GM23338 (cell line): ENCODE measurements around the gene CAPS. TPM values are rescaled to one million over a fixed set of nuclear protein-coding genes. Genes with fewer than 3 reads are reported as not detected.
"Not testable (repeated sequence)": the region's sequence is repeated elsewhere in the genome, so short reads cannot be mapped to it uniquely, and the experiment has no call there.

ENCODE experiments used
- ATAC-seq: fragments of 200-7000 bp; cut with Tn5 transposase; 3 replicates; pipeline ENCODE4 v1.9.1; 2020
- DNase-seq: peaks from one replicate; pipeline ENCODE4 v3.0.0-alpha.2; 2015; ENCODE audit warnings: low spot score
- H2AFZ ChIP-seq: fragments of 200-600 bp; sonication (generic); 2 replicates; pipeline ENCODE4 v1.8.0; 2016; ENCODE audit warnings: antibody characterized with exemption, mild to moderate bottlenecking, moderate library complexity
- H3F3A ChIP-seq: fragments of 200-600 bp; sonication (generic); replicated peaks from 2 replicates; pipeline ENCODE4 v1.8.0; 2017; ENCODE audit warnings: antibody characterized with exemption, mixed run types, low read depth
- H3K27ac ChIP-seq: fragments of 200-600 bp; sonication (generic); 2 replicates; pipeline ENCODE4 v1.6.1; 2016; ENCODE audit warnings: low read depth
- H3K27me3 ChIP-seq: fragments of 200-600 bp; sonication (generic); 2 replicates; pipeline ENCODE4 v1.8.0; 2016; ENCODE audit warnings: mild to moderate bottlenecking, mixed run types, moderate library complexity; ENCODE audit not compliant: insufficient read depth
- H3K36me3 ChIP-seq: fragments of 200-600 bp; sonication (generic); 2 replicates; pipeline ENCODE4 v1.8.0; 2016; ENCODE audit warnings: mild to moderate bottlenecking; ENCODE audit not compliant: insufficient read depth
- H3K4me1 ChIP-seq: fragments of 200-600 bp; sonication (generic); 2 replicates; pipeline ENCODE4 v1.8.0; 2016; ENCODE audit warnings: mild to moderate bottlenecking, moderate library complexity; ENCODE audit not compliant: insufficient read depth
- H3K4me2 ChIP-seq: fragments of 200-600 bp; sonication (generic); 2 replicates; pipeline ENCODE4 v1.7.1; 2017; ENCODE audit warnings: mixed run types
- H3K4me3 ChIP-seq: fragments of 200-600 bp; sonication (generic); 2 replicates; pipeline ENCODE4 v1.6.1; 2016; ENCODE audit warnings: mixed run types
- H3K79me2 ChIP-seq: fragments of 200-600 bp; sonication (generic); replicated peaks from 2 replicates; pipeline ENCODE4 v1.8.0; 2017; ENCODE audit warnings: mild to moderate bottlenecking; ENCODE audit not compliant: insufficient read depth
- H3K9me2 ChIP-seq: fragments of 200-600 bp; sonication (generic); 2 replicates; pipeline ENCODE4 v1.8.0; 2017; ENCODE audit not compliant: insufficient read depth
- H4K20me1 ChIP-seq: fragments of 200-600 bp; sonication (generic); replicated peaks from 2 replicates; pipeline ENCODE4 v1.8.0; 2017; ENCODE audit warnings: mild to moderate bottlenecking; ENCODE audit not compliant: insufficient read depth
- H3K27ac Mint-ChIP-seq: 2 replicates; pipeline ENCODE4 v1.8.0; 2020; ENCODE audit warnings: inconsistent platforms, mild to moderate bottlenecking, moderate library complexity, mixed read lengths
- H3K27me3 Mint-ChIP-seq: 3 replicates; pipeline ENCODE4 v1.8.0; 2022; ENCODE audit warnings: low read depth, mild to moderate bottlenecking, moderate library complexity, mixed read lengths, inconsistent platforms; ENCODE audit not compliant: insufficient read depth, poor library complexity
- H3K36me3 Mint-ChIP-seq: 3 replicates; pipeline ENCODE4 v1.8.0; 2021; ENCODE audit warnings: low read depth, mild to moderate bottlenecking, inconsistent platforms, moderate library complexity, mixed read lengths
- H3K4me1 Mint-ChIP-seq: 3 replicates; pipeline ENCODE4 v1.8.0; 2020; ENCODE audit warnings: mild to moderate bottlenecking, inconsistent platforms, mixed read lengths
- H3K4me3 Mint-ChIP-seq: 3 replicates; pipeline ENCODE4 v1.8.0; 2021; ENCODE audit warnings: moderate library complexity, mild to moderate bottlenecking, inconsistent platforms, mixed read lengths
- H3K9me3 Mint-ChIP-seq: 3 replicates; pipeline ENCODE4 v1.8.0; 2020; ENCODE audit warnings: moderate library complexity, mild to moderate bottlenecking, inconsistent platforms, mixed read lengths
- CREB1 ChIP-seq: fragments of 250-450 bp; sonication (Bioruptor Pico); IDR thresholded peaks from 2 replicates; pipeline ENCODE4 v1.5.0; 2020; ENCODE audit warnings: low read depth, mild to moderate bottlenecking, moderate library complexity
- EZH2 ChIP-seq: fragments of 200-600 bp; sonication (generic); IDR thresholded peaks from one replicate; pipeline ENCODE4 v1.8.0; 2017; ENCODE audit warnings: antibody characterized with exemption, mild to moderate bottlenecking, low read depth; ENCODE audit not compliant: unreplicated experiment
- JUNB ChIP-seq: IDR thresholded peaks from one replicate; pipeline ENCODE4 v1.6.1; 2016; ENCODE audit warnings: antibody characterized with exemption; ENCODE audit not compliant: unreplicated experiment
- NANOG ChIP-seq: IDR thresholded peaks from 2 replicates; pipeline ENCODE4 v1.6.1; 2016; ENCODE audit warnings: antibody characterized with exemption, borderline replicate concordance
- STAT1 ChIP-seq: IDR thresholded peaks from one replicate; pipeline ENCODE4 v1.6.1; 2016; ENCODE audit warnings: antibody characterized with exemption; ENCODE audit not compliant: unreplicated experiment
- ZNF114 ChIP-seq: fragments of 250-450 bp; sonication (Bioruptor Pico); IDR thresholded peaks from 2 replicates; pipeline ENCODE4 v1.5.0; 2020; ENCODE audit warnings: mild to moderate bottlenecking, moderate library complexity
- polyA plus RNA-seq: library from polyadenylated mRNA; unstranded; fragments of >200 nt; fragmentation: Nextera tagmentation; extraction: Ambion mirVana; gene quantifications from 2 replicates; pipeline ENCODE4 v1.2.1, GENCODE V29; 2016
- total RNA-seq: library from RNA; depleted of rRNA; stranded (reverse); fragments of >200 nt; shearing (Covaris generic); gene quantifications from 2 replicates; pipeline ENCODE4 v1.2.3, GENCODE V29; 2014
- TF ChIP-seq, protein P1 (sequence below): fragments of 250-450 bp; sonication (Bioruptor Pico); IDR thresholded peaks from 2 replicates; pipeline ENCODE4 v1.5.0; 2020; ENCODE audit warnings: mild to moderate bottlenecking, moderate library complexity
- TF ChIP-seq, protein P2 (sequence below): IDR thresholded peaks from one replicate; pipeline ENCODE4 v1.6.1; 2018; ENCODE audit warnings: antibody characterized with exemption; ENCODE audit not compliant: unreplicated experiment

The CAPS gene
- total and polyA plus RNA-seq, 2 experiments from 2014 or later, result 1.5 to 3.2 TPM

DNA sequence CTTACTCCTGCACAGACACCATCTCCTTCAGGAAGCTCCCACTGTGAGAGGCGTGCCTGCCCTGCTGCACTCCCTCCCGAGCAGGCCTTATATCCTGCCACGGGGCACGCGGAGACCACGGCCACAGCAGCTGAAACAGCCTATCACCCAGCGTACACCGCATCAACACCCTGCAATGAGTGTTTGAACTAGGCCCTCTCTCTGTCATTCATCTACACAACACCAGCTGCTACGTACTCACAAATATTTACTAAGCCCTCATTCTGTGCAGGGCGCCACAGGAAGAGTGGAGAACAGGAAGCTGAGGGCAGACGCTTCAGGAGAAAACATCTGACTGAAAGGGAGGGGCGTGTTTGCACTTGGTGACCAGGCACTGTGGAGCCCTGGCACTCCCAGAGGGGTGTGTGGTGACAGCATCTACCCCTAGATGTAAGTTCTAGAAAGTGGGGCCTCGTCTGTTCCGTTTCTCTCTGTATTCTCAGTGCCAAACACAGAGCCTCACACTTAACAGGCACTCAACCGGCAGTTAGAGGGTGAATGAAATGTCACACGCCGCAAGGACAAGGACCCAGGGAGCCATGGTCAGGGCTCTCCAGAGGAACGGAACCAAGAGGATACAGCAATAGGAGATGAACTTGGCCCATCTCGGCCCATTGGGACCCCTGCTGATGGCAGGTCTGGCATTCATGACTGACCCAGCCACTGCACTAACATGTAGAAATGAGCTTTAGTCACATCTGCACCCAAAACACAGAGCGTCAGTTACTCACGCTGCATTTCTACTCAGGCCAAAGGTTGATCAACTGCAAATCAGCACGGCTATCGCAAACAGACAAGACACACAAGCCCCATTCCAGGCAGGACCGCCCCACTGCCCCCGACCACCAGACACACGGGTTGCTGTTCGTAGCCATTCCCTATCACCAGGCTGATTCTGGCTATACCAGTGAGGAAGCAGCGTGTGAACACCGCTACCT is 48.2 kb downstream of the CAPS start:
- H3K4me3 Mint-ChIP-seq, result no peak overlapping the region
- no peak overlapping the region for H3K4me3 ChIP-seq
- peaks cover 98% of the 10 kb centered on the region for H3K79me2 ChIP-seq
- no peak; the same call in 2 of the 3 replicates for ATAC-seq
- H3K27me3 ChIP-seq, result no peaks in the 10 kb centered on the region
- H3F3A ChIP-seq, result 0 out of 2 replicates have a peak, but pooled peaks cover 3% of the 10 kb centered on the region
- peak overlapping the region; percentile 25 for H3K27ac Mint-ChIP-seq
- peaks cover 82% of the 10 kb centered on the region for H4K20me1 ChIP-seq
- H3K27ac ChIP-seq, result 0 out of 2 replicates have a peak overlapping the region, but pooled peaks have one; percentile 65
- H3K27me3 Mint-ChIP-seq, result peaks cover 19% of the 10 kb centered on the region
- H3K4me2 ChIP-seq, result peak overlapping the region; percentile 49
- H2AFZ ChIP-seq, result no peak overlapping the region
- DNase-seq, result no peak
- no peaks in the 10 kb centered on the region for H3K9me2 ChIP-seq
- H3K36me3 ChIP-seq, result no peaks in the 10 kb centered on the region
- no peaks in the 10 kb centered on the region; the same call in 2 of the 3 replicates for H3K36me3 Mint-ChIP-seq
- H3K4me1 Mint-ChIP-seq, result peaks cover 73% of the 10 kb centered on the region
- TF ChIP-seq CREB1 (no peak), EZH2 (no peak), ZNF114 (CRISPR knock-in tag) (no peak), STAT1 (no peak), JUNB (no peak), NANOG (no peak)
- TF ChIP-seq, protein P1, sequence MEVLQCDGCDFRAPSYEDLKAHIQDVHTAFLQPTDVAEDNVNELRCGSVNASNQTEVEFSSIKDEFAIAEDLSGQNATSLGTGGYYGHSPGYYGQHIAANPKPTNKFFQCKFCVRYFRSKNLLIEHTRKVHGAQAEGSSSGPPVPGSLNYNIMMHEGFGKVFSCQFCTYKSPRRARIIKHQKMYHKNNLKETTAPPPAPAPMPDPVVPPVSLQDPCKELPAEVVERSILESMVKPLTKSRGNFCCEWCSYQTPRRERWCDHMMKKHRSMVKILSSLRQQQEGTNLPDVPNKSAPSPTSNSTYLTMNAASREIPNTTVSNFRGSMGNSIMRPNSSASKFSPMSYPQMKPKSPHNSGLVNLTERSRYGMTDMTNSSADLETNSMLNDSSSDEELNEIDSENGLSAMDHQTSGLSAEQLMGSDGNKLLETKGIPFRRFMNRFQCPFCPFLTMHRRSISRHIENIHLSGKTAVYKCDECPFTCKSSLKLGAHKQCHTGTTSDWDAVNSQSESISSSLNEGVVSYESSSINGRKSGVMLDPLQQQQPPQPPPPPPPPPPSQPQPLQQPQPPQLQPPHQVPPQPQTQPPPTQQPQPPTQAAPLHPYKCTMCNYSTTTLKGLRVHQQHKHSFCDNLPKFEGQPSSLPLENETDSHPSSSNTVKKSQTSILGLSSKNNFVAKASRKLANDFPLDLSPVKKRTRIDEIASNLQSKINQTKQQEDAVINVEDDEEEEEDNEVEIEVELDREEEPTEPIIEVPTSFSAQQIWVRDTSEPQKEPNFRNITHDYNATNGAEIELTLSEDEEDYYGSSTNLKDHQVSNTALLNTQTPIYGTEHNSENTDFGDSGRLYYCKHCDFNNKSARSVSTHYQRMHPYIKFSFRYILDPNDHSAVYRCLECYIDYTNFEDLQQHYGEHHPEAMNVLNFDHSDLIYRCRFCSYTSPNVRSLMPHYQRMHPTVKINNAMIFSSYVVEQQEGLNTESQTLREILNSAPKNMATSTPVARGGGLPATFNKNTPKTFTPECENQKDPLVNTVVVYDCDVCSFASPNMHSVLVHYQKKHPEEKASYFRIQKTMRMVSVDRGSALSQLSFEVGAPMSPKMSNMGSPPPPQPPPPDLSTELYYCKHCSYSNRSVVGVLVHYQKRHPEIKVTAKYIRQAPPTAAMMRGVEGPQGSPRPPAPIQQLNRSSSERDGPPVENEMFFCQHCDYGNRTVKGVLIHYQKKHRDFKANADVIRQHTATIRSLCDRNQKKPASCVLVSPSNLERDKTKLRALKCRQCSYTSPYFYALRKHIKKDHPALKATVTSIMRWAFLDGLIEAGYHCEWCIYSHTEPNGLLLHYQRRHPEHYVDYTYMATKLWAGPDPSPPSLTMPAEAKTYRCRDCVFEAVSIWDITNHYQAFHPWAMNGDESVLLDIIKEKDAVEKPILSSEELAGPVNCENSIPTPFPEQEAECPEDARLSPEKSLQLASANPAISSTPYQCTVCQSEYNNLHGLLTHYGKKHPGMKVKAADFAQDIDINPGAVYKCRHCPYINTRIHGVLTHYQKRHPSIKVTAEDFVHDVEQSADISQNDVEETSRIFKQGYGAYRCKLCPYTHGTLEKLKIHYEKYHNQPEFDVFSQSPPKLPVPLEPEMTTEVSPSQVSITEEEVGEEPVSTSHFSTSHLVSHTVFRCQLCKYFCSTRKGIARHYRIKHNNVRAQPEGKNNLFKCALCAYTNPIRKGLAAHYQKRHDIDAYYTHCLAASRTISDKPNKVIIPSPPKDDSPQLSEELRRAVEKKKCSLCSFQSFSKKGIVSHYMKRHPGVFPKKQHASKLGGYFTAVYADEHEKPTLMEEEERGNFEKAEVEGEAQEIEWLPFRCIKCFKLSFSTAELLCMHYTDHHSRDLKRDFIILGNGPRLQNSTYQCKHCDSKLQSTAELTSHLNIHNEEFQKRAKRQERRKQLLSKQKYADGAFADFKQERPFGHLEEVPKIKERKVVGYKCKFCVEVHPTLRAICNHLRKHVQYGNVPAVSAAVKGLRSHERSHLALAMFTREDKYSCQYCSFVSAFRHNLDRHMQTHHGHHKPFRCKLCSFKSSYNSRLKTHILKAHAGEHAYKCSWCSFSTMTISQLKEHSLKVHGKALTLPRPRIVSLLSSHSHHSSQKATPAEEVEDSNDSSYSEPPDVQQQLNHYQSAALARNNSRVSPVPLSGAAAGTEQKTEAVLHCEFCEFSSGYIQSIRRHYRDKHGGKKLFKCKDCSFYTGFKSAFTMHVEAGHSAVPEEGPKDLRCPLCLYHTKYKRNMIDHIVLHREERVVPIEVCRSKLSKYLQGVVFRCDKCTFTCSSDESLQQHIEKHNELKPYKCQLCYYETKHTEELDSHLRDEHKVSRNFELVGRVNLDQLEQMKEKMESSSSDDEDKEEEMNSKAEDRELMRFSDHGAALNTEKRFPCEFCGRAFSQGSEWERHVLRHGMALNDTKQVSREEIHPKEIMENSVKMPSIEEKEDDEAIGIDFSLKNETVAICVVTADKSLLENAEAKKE, result no peak
- TF ChIP-seq, protein P2, sequence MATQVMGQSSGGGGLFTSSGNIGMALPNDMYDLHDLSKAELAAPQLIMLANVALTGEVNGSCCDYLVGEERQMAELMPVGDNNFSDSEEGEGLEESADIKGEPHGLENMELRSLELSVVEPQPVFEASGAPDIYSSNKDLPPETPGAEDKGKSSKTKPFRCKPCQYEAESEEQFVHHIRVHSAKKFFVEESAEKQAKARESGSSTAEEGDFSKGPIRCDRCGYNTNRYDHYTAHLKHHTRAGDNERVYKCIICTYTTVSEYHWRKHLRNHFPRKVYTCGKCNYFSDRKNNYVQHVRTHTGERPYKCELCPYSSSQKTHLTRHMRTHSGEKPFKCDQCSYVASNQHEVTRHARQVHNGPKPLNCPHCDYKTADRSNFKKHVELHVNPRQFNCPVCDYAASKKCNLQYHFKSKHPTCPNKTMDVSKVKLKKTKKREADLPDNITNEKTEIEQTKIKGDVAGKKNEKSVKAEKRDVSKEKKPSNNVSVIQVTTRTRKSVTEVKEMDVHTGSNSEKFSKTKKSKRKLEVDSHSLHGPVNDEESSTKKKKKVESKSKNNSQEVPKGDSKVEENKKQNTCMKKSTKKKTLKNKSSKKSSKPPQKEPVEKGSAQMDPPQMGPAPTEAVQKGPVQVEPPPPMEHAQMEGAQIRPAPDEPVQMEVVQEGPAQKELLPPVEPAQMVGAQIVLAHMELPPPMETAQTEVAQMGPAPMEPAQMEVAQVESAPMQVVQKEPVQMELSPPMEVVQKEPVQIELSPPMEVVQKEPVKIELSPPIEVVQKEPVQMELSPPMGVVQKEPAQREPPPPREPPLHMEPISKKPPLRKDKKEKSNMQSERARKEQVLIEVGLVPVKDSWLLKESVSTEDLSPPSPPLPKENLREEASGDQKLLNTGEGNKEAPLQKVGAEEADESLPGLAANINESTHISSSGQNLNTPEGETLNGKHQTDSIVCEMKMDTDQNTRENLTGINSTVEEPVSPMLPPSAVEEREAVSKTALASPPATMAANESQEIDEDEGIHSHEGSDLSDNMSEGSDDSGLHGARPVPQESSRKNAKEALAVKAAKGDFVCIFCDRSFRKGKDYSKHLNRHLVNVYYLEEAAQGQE, result no peak
- peaks cover 31% of the 10 kb centered on the region for H3K4me1 ChIP-seq
- H3K9me3 Mint-ChIP-seq, result no peaks in the 10 kb centered on the region

DNA sequence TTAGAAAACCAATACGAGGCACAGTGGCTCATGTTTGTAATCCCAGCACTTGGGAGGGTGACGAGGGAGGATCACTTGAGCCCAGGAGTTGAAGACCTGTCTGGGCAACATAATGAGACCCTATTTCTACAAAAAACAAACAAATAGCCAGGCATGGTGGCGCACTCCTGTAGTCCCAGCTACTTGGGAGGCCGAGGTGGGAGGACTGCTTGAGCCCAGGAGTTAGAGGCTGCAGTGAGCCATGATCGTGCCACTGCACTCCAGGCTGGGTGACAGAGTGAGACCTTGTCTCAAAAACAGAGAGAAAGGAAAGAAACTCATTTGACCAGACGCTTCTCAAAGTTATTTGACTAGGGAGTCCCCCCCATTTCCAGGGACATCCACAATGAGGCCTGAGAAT is 49.2 kb downstream of the CAPS start:
- Histone ChIP-seq H3K79me2 (peaks cover 94% of the 10 kb centered on the region), H3K27ac (0 out of 2 replicates have a peak overlapping the region, but pooled peaks have one; percentile 65), H4K20me1 (peaks cover 78% of the 10 kb centered on the region), H3K4me1 (peaks cover 28% of the 10 kb centered on the region)
- not testable (repeated sequence) for H3K4me3 Mint-ChIP-seq, H3K36me3 ChIP-seq, H3K27me3 ChIP-seq, ATAC-seq, H3K4me2 ChIP-seq, H3F3A ChIP-seq, H3K9me3 Mint-ChIP-seq, H2AFZ ChIP-seq, H3K9me2 ChIP-seq, H3K36me3 Mint-ChIP-seq, DNase-seq, H3K4me3 ChIP-seq
- Mint-ChIP-seq H3K27me3 (peaks cover 16% of the 10 kb centered on the region), H3K27ac (peak overlapping the region; percentile 58; the same call in 1 of the 2 replicates), H3K4me1 (peaks cover 73% of the 10 kb centered on the region)
